HCT116 (cell line): ENCODE results near the gene MUC20. TPM values are rescaled to one million over a fixed set of nuclear protein-coding genes. Genes with fewer than 3 reads are reported as not detected.

ENCODE experiments used
- ATAC-seq: fragments of 200-7000 bp; cut with Tn5 transposase; 2 replicates; pipeline ENCODE4 v1.9.1; 2020; ENCODE audit warnings: mild to moderate bottlenecking, moderate library complexity
- BruUV-seq: library from RNA; stranded (reverse); fragments of 400-500 nt; replicated peaks from 2 replicates; lab custom pipeline; 2021; lab: Mats Ljungman, UMichigan
- CTCF ChIA-PET: fragments of 300-600 bp; sonication (Branson Sonifier 250); formaldehyde crosslinking; loops from one replicate; lab custom pipeline; 2021; ENCODE audit warnings: antibody characterized with exemption; lab: Charles Lee
- POLR2A ChIA-PET: fragments of 300-600, 350-600 bp; sonication (Branson Sonifier 250); formaldehyde crosslinking; loops from one replicate; lab custom pipeline; 2021; ENCODE audit warnings: antibody characterized with exemption; lab: Charles Lee
- RAD21 ChIA-PET, 2 experiments: fragments of 300-600 bp; sonication (Branson Sonifier 250); formaldehyde crosslinking; loops; one replicate each; lab custom pipeline; 2023; ENCODE audit warnings: low total read pairs in 2 of 2; ENCODE audit not compliant: uncharacterized antibody in 2 of 2, unreplicated experiment in 2 of 2, low non-redundant PET in 1 of 2; lab: Charles Lee
- DNase-seq: peaks from one replicate; pipeline ENCODE4 v3.0.0-alpha.2; 2010; ENCODE audit warnings: low read depth, low spot score
- H2AFZ ChIP-seq: fragments of 200-600 bp; shearing (Covaris generic), sonication (generic); 2 replicates; pipeline ENCODE4 v1.6.1; 2017; ENCODE audit warnings: low read depth, mixed run types, mixed read lengths, antibody characterized with exemption, low read length; ENCODE audit not compliant: poor library complexity, severe bottlenecking
- H3K27ac ChIP-seq: 2 replicates; pipeline ENCODE4 v1.5.1; 2012; ENCODE audit warnings: low read depth, low read length
- H3K27me3 ChIP-seq: fragments of 200-600 bp; sonication (generic); 2 replicates; pipeline ENCODE4 v1.6.1; 2016; ENCODE audit warnings: mixed run types, low read length, mixed read lengths; ENCODE audit not compliant: insufficient read depth
- H3K36me3 ChIP-seq, 2 experiments: fragments of 200-500 bp in 1 of 2; fragments of 200-600 bp in 1 of 2; sonication (Bioruptor generic) in 1 of 2; sonication (generic) in 1 of 2; 2 replicates each; pipeline versions ENCODE4 v1.5.1 to v1.6.1; 2014 to 2016; ENCODE audit warnings: low read length in 2 of 2, inconsistent platforms in 1 of 2, mixed read lengths in 1 of 2, mixed run types in 1 of 2; ENCODE audit not compliant: insufficient read depth in 2 of 2, control insufficient read depth in 1 of 2
- H3K4me1 ChIP-seq, 2 experiments: fragments of 200-600 bp in 1 of 2; sonication (generic) in 1 of 2; 2 replicates each; pipeline versions ENCODE4 v1.5.1 to v1.6.1; 2012 to 2017; ENCODE audit warnings: low read length in 2 of 2, inconsistent platforms in 1 of 2, mild to moderate bottlenecking in 1 of 2, mixed read lengths in 1 of 2, mixed run types in 1 of 2, moderate library complexity in 1 of 2; ENCODE audit not compliant: insufficient read depth in 2 of 2, control insufficient read depth in 1 of 2
- H3K4me2 ChIP-seq: fragments of 200-600 bp; sonication (generic); 2 replicates; pipeline ENCODE4 v1.6.1; 2017; ENCODE audit warnings: mixed run types, low read length, mixed read lengths
- H3K4me3 ChIP-seq, 2 experiments: fragments of 200-600 bp in 1 of 2; sonication (generic) in 1 of 2; replicated peaks in 1 of 2; 2 replicates each; pipeline ENCODE4 v1.5.1; 2011 to 2016; ENCODE audit warnings: low read length in 2 of 2, control low read depth in 1 of 2, low read depth in 1 of 2, mild to moderate bottlenecking in 1 of 2, mixed read lengths in 1 of 2, mixed run types in 1 of 2
- H3K79me2 ChIP-seq: fragments of 200-600 bp; sonication (generic); 2 replicates; pipeline ENCODE4 v1.6.1; 2017; ENCODE audit warnings: mild to moderate bottlenecking, mixed run types, low read length, moderate library complexity, mixed read lengths; ENCODE audit not compliant: insufficient read depth
- H3K9ac ChIP-seq: fragments of 200-600 bp; sonication (generic); 2 replicates; pipeline ENCODE4 v1.6.1; 2016; ENCODE audit warnings: low read length, mixed read lengths
- H3K9me2 ChIP-seq: fragments of 200-600 bp; sonication (generic), shearing (Covaris generic); 2 replicates; pipeline ENCODE4 v1.6.1; 2017; ENCODE audit warnings: mixed run types, mild to moderate bottlenecking, moderate library complexity; ENCODE audit not compliant: insufficient read depth
- H3K9me3 ChIP-seq, 2 experiments: fragments of 200-500 bp in 1 of 2; fragments of 200-600 bp in 1 of 2; sonication (Bioruptor generic) in 1 of 2; sonication (generic) in 1 of 2; 2 replicates each; pipeline ENCODE4 v1.6.1; 2014 to 2017; ENCODE audit warnings: low read length in 2 of 2, mixed read lengths in 2 of 2, inconsistent platforms in 1 of 2, low read depth in 1 of 2, mild to moderate bottlenecking in 1 of 2, mixed run types in 1 of 2, moderate library complexity in 1 of 2; ENCODE audit not compliant: control insufficient read depth in 1 of 2, insufficient read depth in 1 of 2
- H4K20me1 ChIP-seq: fragments of 200-600 bp; sonication (generic), shearing (Covaris generic); 2 replicates; pipeline ENCODE4 v1.6.1; 2017; ENCODE audit warnings: mixed run types, mild to moderate bottlenecking, moderate library complexity; ENCODE audit not compliant: insufficient read depth
- CBX3 ChIP-seq: IDR thresholded peaks from 2 replicates; pipeline ENCODE4 v1.6.1; 2012; ENCODE audit warnings: low read depth
- CEBPB ChIP-seq: IDR thresholded peaks from 2 replicates; pipeline ENCODE4 v1.6.1; 2012; ENCODE audit warnings: low read depth
- EGR1 ChIP-seq: IDR thresholded peaks from 2 replicates; pipeline ENCODE4 v1.6.1; 2012; ENCODE audit warnings: low read depth
- ELF1 ChIP-seq: IDR thresholded peaks from 2 replicates; pipeline ENCODE4 v1.6.1; 2012; ENCODE audit warnings: low read depth, borderline replicate concordance
- FOSL1 ChIP-seq: IDR thresholded peaks from 2 replicates; pipeline ENCODE4 v1.6.1; 2012; ENCODE audit warnings: low read depth
- POLR2A ChIP-seq: IDR thresholded peaks from 2 replicates; pipeline ENCODE4 v1.7.0; 2011; ENCODE audit warnings: borderline replicate concordance; ENCODE audit not compliant: insufficient read depth, insufficient read length; ENCODE audit errors: extremely low read depth
- POLR2AphosphoS5 ChIP-seq: IDR thresholded peaks from 2 replicates; pipeline ENCODE4 v1.6.1; 2011; ENCODE audit warnings: mild to moderate bottlenecking, low read depth, low read length, moderate library complexity
- RAD21 ChIP-seq: IDR thresholded peaks from 2 replicates; pipeline ENCODE4 v1.6.1; 2012; ENCODE audit warnings: low read depth, mild to moderate bottlenecking
- SIN3A ChIP-seq: IDR thresholded peaks from 2 replicates; pipeline ENCODE4 v1.6.1; 2012; ENCODE audit warnings: low read depth
- SP1 ChIP-seq: IDR thresholded peaks from 2 replicates; pipeline ENCODE4 v1.6.1; 2012; ENCODE audit warnings: low read depth
- SRF ChIP-seq: IDR thresholded peaks from 2 replicates; pipeline ENCODE4 v1.6.1; 2012; ENCODE audit warnings: low read depth
- TCF7L2 ChIP-seq: IDR thresholded peaks from 2 replicates; pipeline ENCODE4 v1.7.0; 2011; ENCODE audit warnings: borderline replicate concordance, inconsistent platforms; ENCODE audit not compliant: insufficient read depth, insufficient read length; ENCODE audit errors: extremely low read depth
- YY1 ChIP-seq: IDR thresholded peaks from 2 replicates; pipeline ENCODE4 v1.6.1; 2011; ENCODE audit warnings: low read length, low read depth, moderate library complexity, mild to moderate bottlenecking; ENCODE audit not compliant: insufficient replicate concordance; ENCODE audit errors: extremely low read depth
- ZBTB33 ChIP-seq: IDR thresholded peaks from 2 replicates; pipeline ENCODE4 v1.6.1; 2011; ENCODE audit warnings: mild to moderate bottlenecking, low read length, moderate library complexity; ENCODE audit not compliant: insufficient replicate concordance; ENCODE audit errors: extremely low read depth
- ZFX ChIP-seq: fragments of 450-650 bp; IDR thresholded peaks from 2 replicates; pipeline ENCODE4 v1.6.1; 2017
- ZNF274 ChIP-seq: fragments of 200-500 bp; sonication (Bioruptor generic); IDR thresholded peaks from 2 replicates; pipeline ENCODE4 v1.6.1; 2014; ENCODE audit warnings: mild to moderate bottlenecking, low read depth, low read length, inconsistent platforms
- intact Hi-C: fragments of 100-400 bp; cut with micrococcal nuclease; formaldehyde crosslinking; loops from 2 replicates; pipeline ENCODE4 v1.10.0; 2022
- total RNA-seq: library from RNA; stranded (reverse); gene quantifications from one replicate; pipeline ENCODE4 v1.2.1, GENCODE V29; 2021; ENCODE audit not compliant: unreplicated experiment
- TF ChIP-seq, protein P1 (sequence below): IDR thresholded peaks from 2 replicates; pipeline ENCODE4 v1.6.1; 2012
- TF ChIP-seq, protein P2 (sequence below), 3 experiments: fragments of 200-600 bp in 1 of 3; sonication (generic) in 1 of 3; IDR thresholded peaks in 2 of 3; conservative IDR thresholded peaks in 1 of 3; 2 replicates each; pipeline ENCODE4 v1.5.1; 2012 to 2017; ENCODE audit warnings: low read depth in 2 of 3, low read length in 2 of 3, antibody characterized with exemption in 1 of 3, borderline replicate concordance in 1 of 3, control low read depth in 1 of 3, mild to moderate bottlenecking in 1 of 3, mixed read lengths in 1 of 3, mixed run types in 1 of 3, moderate library complexity in 1 of 3; ENCODE audit not compliant: insufficient read depth in 1 of 3
- TF ChIP-seq, protein P3 (sequence below): IDR thresholded peaks from 2 replicates; pipeline ENCODE4 v1.6.1; 2012; ENCODE audit warnings: low read depth
- TF ChIP-seq, protein P4 (sequence below): IDR thresholded peaks from 2 replicates; pipeline ENCODE4 v1.6.1; 2012

Gene MUC20
- total RNA-seq, 1 experiment from 2014 or later = 2.4 TPM

DNA sequence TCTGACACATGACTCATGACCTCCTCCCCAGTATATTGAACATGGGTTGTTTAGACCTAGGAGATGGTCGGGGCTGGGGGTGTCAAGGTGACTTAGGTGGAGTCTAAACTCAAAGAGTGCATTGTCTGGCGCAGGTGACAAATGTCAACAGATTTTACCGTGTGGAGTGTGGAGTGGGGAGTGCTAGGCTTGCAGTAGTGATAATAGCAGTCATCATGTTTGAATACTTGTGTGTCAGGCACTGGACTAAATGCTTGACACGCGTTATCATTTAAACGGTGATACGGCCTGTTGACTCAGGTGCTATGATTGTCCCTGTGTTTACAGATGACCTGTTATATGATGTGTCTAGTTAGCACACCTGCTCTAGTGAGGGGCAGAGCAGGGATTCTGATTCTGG, 30.8 kb downstream of the MUC20 start:
- DNase-seq (no peak), ATAC-seq (no peak)
- peaks cover 7 to 13% of the 10 kb centered on the region in 2 experiments; a peak in 2 of 4 replicates for H3K4me1 ChIP-seq
- intact Hi-C loops = no loop called here
- H3K27me3 ChIP-seq = no peaks in the 10 kb centered on the region
- no peaks in the 10 kb centered on the region for H4K20me1 ChIP-seq
- TF ChIP-seq POLR2A = no peak
- TF ChIP-seq CBX3 = no peak
- no peak for TF ChIP-seq ZNF274
- no peak for TF ChIP-seq SIN3A
- TF ChIP-seq, protein P1, sequence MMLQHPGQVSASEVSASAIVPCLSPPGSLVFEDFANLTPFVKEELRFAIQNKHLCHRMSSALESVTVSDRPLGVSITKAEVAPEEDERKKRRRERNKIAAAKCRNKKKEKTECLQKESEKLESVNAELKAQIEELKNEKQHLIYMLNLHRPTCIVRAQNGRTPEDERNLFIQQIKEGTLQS = no peak
- TF ChIP-seq, protein P2, sequence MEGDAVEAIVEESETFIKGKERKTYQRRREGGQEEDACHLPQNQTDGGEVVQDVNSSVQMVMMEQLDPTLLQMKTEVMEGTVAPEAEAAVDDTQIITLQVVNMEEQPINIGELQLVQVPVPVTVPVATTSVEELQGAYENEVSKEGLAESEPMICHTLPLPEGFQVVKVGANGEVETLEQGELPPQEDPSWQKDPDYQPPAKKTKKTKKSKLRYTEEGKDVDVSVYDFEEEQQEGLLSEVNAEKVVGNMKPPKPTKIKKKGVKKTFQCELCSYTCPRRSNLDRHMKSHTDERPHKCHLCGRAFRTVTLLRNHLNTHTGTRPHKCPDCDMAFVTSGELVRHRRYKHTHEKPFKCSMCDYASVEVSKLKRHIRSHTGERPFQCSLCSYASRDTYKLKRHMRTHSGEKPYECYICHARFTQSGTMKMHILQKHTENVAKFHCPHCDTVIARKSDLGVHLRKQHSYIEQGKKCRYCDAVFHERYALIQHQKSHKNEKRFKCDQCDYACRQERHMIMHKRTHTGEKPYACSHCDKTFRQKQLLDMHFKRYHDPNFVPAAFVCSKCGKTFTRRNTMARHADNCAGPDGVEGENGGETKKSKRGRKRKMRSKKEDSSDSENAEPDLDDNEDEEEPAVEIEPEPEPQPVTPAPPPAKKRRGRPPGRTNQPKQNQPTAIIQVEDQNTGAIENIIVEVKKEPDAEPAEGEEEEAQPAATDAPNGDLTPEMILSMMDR (IDR thresholded peaks at IDR 0.05 in 2 of 3, conservative IDR thresholded peaks at IDR 0.05 in 1 of 3; ENCODE audit: borderline replicate concordance in 1 of 3, insufficient read depth in 1 of 3, low read depth in 2 of 3, low read length in 2 of 3) = no peak
- no peak for TF ChIP-seq RAD21
- TF ChIP-seq SRF = no peak
- no peak for TF ChIP-seq FOSL1
- no peak for TF ChIP-seq CEBPB
- TF ChIP-seq, protein P3, sequence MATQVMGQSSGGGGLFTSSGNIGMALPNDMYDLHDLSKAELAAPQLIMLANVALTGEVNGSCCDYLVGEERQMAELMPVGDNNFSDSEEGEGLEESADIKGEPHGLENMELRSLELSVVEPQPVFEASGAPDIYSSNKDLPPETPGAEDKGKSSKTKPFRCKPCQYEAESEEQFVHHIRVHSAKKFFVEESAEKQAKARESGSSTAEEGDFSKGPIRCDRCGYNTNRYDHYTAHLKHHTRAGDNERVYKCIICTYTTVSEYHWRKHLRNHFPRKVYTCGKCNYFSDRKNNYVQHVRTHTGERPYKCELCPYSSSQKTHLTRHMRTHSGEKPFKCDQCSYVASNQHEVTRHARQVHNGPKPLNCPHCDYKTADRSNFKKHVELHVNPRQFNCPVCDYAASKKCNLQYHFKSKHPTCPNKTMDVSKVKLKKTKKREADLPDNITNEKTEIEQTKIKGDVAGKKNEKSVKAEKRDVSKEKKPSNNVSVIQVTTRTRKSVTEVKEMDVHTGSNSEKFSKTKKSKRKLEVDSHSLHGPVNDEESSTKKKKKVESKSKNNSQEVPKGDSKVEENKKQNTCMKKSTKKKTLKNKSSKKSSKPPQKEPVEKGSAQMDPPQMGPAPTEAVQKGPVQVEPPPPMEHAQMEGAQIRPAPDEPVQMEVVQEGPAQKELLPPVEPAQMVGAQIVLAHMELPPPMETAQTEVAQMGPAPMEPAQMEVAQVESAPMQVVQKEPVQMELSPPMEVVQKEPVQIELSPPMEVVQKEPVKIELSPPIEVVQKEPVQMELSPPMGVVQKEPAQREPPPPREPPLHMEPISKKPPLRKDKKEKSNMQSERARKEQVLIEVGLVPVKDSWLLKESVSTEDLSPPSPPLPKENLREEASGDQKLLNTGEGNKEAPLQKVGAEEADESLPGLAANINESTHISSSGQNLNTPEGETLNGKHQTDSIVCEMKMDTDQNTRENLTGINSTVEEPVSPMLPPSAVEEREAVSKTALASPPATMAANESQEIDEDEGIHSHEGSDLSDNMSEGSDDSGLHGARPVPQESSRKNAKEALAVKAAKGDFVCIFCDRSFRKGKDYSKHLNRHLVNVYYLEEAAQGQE = no peak
- TF ChIP-seq ELF1 = no peak
- no peak for TF ChIP-seq SP1
- TF ChIP-seq TCF7L2 = no peak
- no peak for TF ChIP-seq ZBTB33
- TF ChIP-seq YY1 = no peak
- TF ChIP-seq EGR1 = no peak
- TF ChIP-seq ZFX = no peak
- TF ChIP-seq POLR2AphosphoS5 = no peak
- TF ChIP-seq, protein P4, sequence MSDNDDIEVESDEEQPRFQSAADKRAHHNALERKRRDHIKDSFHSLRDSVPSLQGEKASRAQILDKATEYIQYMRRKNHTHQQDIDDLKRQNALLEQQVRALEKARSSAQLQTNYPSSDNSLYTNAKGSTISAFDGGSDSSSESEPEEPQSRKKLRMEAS = no peak
- no peaks in the 10 kb centered on the region for H3K9me2 ChIP-seq
- BruUV-seq = no TSS peak
- no peak overlapping the region for H3K4me3 ChIP-seq
- H3K9me3 ChIP-seq = no peaks in the 10 kb centered on the region
- ChIA-PET POLR2A (no interaction called here), RAD21 (no interaction called here), CTCF (no interaction called here)
- no peaks in the 10 kb centered on the region for H3K79me2 ChIP-seq
- no peaks in the 10 kb centered on the region for H3K36me3 ChIP-seq
- no peak overlapping the region for H3K9ac ChIP-seq
- H3K4me2 ChIP-seq = no peak overlapping the region
- no peak overlapping the region for H3K27ac ChIP-seq
- no peak overlapping the region for H2AFZ ChIP-seq
